DMS114 treated with DMSO at 0.1 percent for 48 hours (cell line): ENCODE data around the gene SPSB1.

Experiments used
- DNase-seq: peaks from one replicate; lab custom pipeline; 2025; ENCODE audit not compliant: unreplicated experiment; lab: John Stamatoyannopoulos, UW

SPSB1 gene

GRCh38 chr1:9292361-9293240 lies at the start of gene SPSB1:
TSS of gene SPSB1 (plus strand) at chr1:9292894. CDS start at chr1:9355892, 62,998 bp downstream.
- peak; percentile 47 for DNase-seq

- DNase-seq = no peak
Measured at GRCh38 chr1:9243066-9243739, 49.5 kb upstream of the SPSB1 start.

GRCh38 chr1:9244501-9245229 lies 48.0 kb upstream of the SPSB1 start:
- DNase-seq = no peak

GRCh38 chr1:9245230-9245619 lies 47.5 kb upstream of the SPSB1 start:
- no peak for DNase-seq

- DNase-seq = no peak
Measured at GRCh38 chr1:9245661-9246060, 47.0 kb upstream of the SPSB1 start.

- no peak for DNase-seq
Measured at GRCh38 chr1:9246215-9246614, 46.5 kb upstream of the SPSB1 start.

- DNase-seq = no peak
Measured at GRCh38 chr1:9246841-9247785, 45.6 kb upstream of the SPSB1 start.

GRCh38 chr1:9247894-9248293 lies 44.8 kb upstream of the SPSB1 start:
- no peak for DNase-seq

GRCh38 chr1:9248341-9249262 lies 44.1 kb upstream of the SPSB1 start:
- DNase-seq = no peak

- DNase-seq = no peak
Measured at GRCh38 chr1:9249263-9249533, 43.5 kb upstream of the SPSB1 start.

GRCh38 chr1:9249534-9250410 lies 42.9 kb upstream of the SPSB1 start:
- DNase-seq = no peak

GRCh38 chr1:9250411-9251381 lies 42.0 kb upstream of the SPSB1 start:
- DNase-seq = no peak

GRCh38 chr1:9251501-9251900 lies 41.2 kb upstream of the SPSB1 start:
- no peak for DNase-seq

- no peak for DNase-seq
Measured at GRCh38 chr1:9253004-9253403, 39.7 kb upstream of the SPSB1 start.

- DNase-seq = no peak
Measured at GRCh38 chr1:9253453-9254105, 39.1 kb upstream of the SPSB1 start.

- DNase-seq = no peak
Measured at GRCh38 chr1:9256332-9256731, 36.4 kb upstream of the SPSB1 start.

- no peak for DNase-seq
Measured at GRCh38 chr1:9257851-9258250, 34.8 kb upstream of the SPSB1 start.
